GM12892 (cell line): ENCODE data around the gene NUP155. TPM values are rescaled to one million over a fixed set of nuclear protein-coding genes. Genes with fewer than 3 reads are reported as not detected.
"Not testable (repeated sequence)": the region's sequence is repeated elsewhere in the genome, so short reads cannot be mapped to it uniquely, and the experiment has no call there.

Source experiments
- DNase-seq: peaks from one replicate; pipeline ENCODE4 v3.0.0; 2011; ENCODE audit not compliant: insufficient read length
- FAIRE-seq: peaks from 2 replicates; lab custom pipeline; 2011; peaks lifted over from hg19 to GRCh38; lab: Jason Lieb, UNC
- POLR2A ChIP-seq: IDR thresholded peaks from 2 replicates; pipeline ENCODE4 v1.6.1; 2011; ENCODE audit warnings: low read depth, low read length, control low read depth
- POLR2AphosphoS5 ChIP-seq: IDR thresholded peaks from 2 replicates; pipeline ENCODE4 v1.6.1; 2011; ENCODE audit warnings: low read depth, low read length, control low read depth
- TAF1 ChIP-seq: IDR thresholded peaks from 2 replicates; pipeline ENCODE4 v1.6.1; 2011; ENCODE audit warnings: low read depth, mild to moderate bottlenecking, control low read depth, low read length, borderline replicate concordance
- polyA plus RNA-seq: library from polyadenylated mRNA; unstranded; fragments of >200 nt; gene quantifications from one replicate; pipeline ENCODE4 v1.2.1, GENCODE V29; 2012; ENCODE audit warnings: missing spikeins, inconsistent platforms; ENCODE audit not compliant: missing spikeins

The NUP155 gene
- polyA plus RNA-seq: 21.0 TPM

- TF ChIP-seq TAF1: peak; percentile 82; the same call in 1 of the 2 replicates
- peak; percentile 89 for TF ChIP-seq POLR2A
- peak; percentile 95 for TF ChIP-seq POLR2AphosphoS5
- peak; percentile 78 for DNase-seq
- peak; percentile 96 for FAIRE-seq
Measured at GRCh38 chr5:37370864-37371726, at the start of gene NUP155. Gene NUP155, minus strand, starts transcription at chr5:37371106. Its CDS starts 129 bp downstream, at chr5:37370977.

- FAIRE-seq: no peak
- no peak for DNase-seq
- no peak for TF ChIP-seq TAF1
Measured at GRCh38 chr5:37417347-37417746, 46.4 kb upstream of the NUP155 start.

GRCh38 chr5:37415456-37415855, 44.5 kb upstream of the NUP155 start:
- FAIRE-seq, DNase-seq: not testable (repeated sequence)

GRCh38 chr5:37412515-37412914, 41.6 kb upstream of the NUP155 start:
- FAIRE-seq (no peak), DNase-seq (no peak)
- TF ChIP-seq POLR2AphosphoS5 (no peak), POLR2A (no peak), TAF1 (no peak)

- DNase-seq: no peak
- FAIRE-seq: no peak
- no peak for TF ChIP-seq TAF1
- TF ChIP-seq POLR2AphosphoS5: no peak
- no peak for TF ChIP-seq POLR2A
Measured at GRCh38 chr5:37400501-37400900, 29.6 kb upstream of the NUP155 start.

- no peak for DNase-seq
- no peak for FAIRE-seq
- TF ChIP-seq TAF1 (no peak), POLR2AphosphoS5 (no peak), POLR2A (no peak)
Measured at GRCh38 chr5:37396352-37396751, 25.4 kb upstream of the NUP155 start.

- FAIRE-seq: no peak
- TF ChIP-seq TAF1: no peak
- no peak for TF ChIP-seq POLR2AphosphoS5
- no peak for TF ChIP-seq POLR2A
- DNase-seq: no peak
Measured at GRCh38 chr5:37391591-37391990, 20.7 kb upstream of the NUP155 start.

GRCh38 chr5:37379100-37379628, 8.3 kb upstream of the NUP155 start, which contains the start of gene WDR70:
Gene WDR70, plus strand, starts transcription at chr5:37379318. Its CDS starts 50 bp downstream, at chr5:37379368.
- TF ChIP-seq POLR2A (peak; percentile 80), TAF1 (peak; percentile 77; the same call in 1 of the 2 replicates), POLR2AphosphoS5 (peak; percentile 74)
- DNase-seq (peak; percentile 60), FAIRE-seq (peak; percentile 91)

GRCh38 chr5:37378066-37378465, 7.2 kb upstream of the NUP155 start:
- DNase-seq, FAIRE-seq: not testable (repeated sequence)

- TF ChIP-seq POLR2AphosphoS5 (no peak), TAF1 (no peak), POLR2A (no peak)
- FAIRE-seq (no peak), DNase-seq (no peak)
Measured at GRCh38 chr5:37375091-37375490, 4.2 kb upstream of the NUP155 start.

- DNase-seq: no peak
Measured at GRCh38 chr5:37370550-37370863, 399 bp downstream of the NUP155 start.

GRCh38 chr5:37355161-37355560, 15.7 kb downstream of the NUP155 start:
- DNase-seq: no peak
- FAIRE-seq: no peak
- TF ChIP-seq TAF1: no peak
- TF ChIP-seq POLR2AphosphoS5: no peak
- TF ChIP-seq POLR2A: no peak

More at GRCh38 chr5:37370550-37370863, 399 bp downstream of the NUP155 start:
- no peak for TF ChIP-seq TAF1
- no peak for TF ChIP-seq POLR2A
- TF ChIP-seq POLR2AphosphoS5: no peak
- FAIRE-seq: no peak

- not testable (repeated sequence) for DNase-seq, FAIRE-seq
Measured at GRCh38 chr5:37342741-37343140, 28.2 kb downstream of the NUP155 start.

- FAIRE-seq: not testable (repeated sequence)
Measured at GRCh38 chr5:37334754-37335153, 36.2 kb downstream of the NUP155 start.

More at GRCh38 chr5:37334754-37335153, 36.2 kb downstream of the NUP155 start:
- DNase-seq: not testable (repeated sequence)
